Measurements from ENCODE around the gene ZSWIM4.

GRCh38 chr19:13827656-13828055 is 32.4 kb downstream of the ZSWIM4 start:
- TF ChIP-seq CTCF (IDR thresholded peaks at IDR 0.05) = no peak
- no peak for TF ChIP-seq POLR2A (IDR thresholded peaks at IDR 0.05)
